Hepatic stellate cell (primary cell): Measurements from ENCODE around the gene ELMO1.

Source experiments
- DNase-seq: peaks from one replicate; pipeline ENCODE4 v3.0.0; 2011; ENCODE audit warnings: low spot score

The ELMO1 gene

DNA sequence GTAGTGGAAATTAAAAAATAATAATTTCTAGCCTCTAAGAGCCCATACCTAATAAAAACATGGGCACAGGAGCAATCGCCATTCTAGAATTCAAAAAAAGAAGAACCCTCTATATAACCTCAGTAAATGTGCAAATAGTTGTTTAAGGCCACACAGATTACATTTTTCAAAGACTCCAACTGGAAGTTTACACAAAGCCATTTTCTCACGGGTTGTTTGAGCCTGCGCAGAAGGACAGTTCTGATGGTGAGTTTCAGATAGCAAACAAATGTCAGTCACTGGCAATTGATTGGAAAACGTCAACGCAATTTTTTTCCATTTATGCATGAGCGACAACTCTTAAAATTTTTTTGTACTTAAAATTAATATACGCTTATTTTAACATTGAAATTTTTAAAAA lies 23.0 kb upstream of the ELMO1 start:
- DNase-seq: no peak

DNA sequence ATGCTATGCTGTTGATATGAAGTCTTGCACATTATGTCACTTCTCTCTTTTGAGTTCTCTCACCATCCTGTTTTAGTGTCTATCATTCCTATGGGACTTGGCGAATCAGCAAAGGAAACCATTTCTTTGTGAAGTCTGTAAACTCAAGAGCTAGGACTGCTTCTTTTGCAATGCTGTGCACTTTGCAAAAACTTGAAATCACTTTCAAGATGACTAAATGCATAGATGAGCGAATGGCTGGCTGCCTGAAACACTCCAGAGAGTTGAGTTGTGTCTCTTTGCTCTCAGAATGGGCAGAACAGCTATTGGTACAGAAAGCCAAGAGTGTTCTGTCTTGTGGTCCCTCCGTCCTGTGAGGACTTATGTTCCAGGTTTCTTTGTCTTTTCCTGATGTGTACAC lies 18.3 kb upstream of the ELMO1 start:
- DNase-seq: no peak

DNA sequence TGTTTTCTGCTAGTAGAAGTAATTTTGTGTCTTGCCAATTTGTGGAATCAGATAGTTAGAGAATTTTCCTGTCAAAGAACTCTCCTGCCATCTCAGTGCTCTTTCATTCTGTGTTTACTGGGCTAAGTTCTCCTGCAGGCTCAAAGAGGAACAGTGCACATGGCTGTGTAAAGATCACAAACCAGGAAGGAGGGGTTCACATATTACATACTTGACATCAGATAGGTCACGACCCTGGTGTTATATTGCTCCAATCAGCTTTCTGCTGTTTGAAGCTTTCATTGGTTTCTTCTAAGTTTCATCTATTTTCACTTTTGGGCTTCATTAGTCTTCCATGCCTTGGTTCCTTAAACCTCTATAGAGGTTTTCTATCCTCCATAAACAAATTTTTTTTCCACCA lies 13.5 kb upstream of the ELMO1 start:
- no peak for DNase-seq

DNA sequence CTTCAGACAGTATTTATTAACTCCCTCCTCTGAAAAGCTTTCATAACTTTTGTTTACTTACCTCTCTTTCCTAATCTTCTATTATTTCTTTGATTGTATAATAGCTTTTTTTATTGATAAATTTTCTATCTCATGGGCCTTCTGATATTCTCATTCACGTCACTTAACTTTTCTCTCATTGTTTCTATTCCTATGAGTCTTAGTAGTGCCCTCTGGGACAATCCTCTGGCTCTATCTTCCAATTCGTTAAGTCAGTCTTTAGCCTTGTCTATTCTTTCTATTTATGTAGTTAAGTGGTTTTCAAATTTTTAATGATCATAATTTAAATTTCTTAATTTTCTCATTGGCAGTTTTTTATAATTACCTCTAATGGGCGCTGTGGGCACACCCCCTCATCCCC lies 6.4 kb upstream of the ELMO1 start:
- DNase-seq: no peak

DNA sequence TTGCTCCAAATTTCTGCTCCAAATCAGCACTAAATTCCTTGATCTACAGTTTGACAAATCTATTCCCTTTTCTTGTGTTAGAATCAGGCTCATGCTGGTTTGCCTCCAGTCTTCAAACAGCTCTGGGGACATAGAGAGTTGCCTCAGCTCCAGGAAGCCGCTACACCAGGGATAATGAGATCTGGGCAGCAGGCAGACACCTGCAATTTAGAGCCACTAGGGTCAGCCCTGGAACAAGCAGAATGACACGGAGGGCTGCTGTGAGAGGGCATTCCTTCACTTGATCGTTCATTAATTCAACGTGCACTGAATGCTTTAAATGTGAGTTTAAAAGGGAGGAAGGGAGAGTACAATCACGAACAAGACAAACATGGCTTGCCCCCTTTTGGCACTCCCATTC lies 3.7 kb upstream of the ELMO1 start:
- DNase-seq: no peak

DNA sequence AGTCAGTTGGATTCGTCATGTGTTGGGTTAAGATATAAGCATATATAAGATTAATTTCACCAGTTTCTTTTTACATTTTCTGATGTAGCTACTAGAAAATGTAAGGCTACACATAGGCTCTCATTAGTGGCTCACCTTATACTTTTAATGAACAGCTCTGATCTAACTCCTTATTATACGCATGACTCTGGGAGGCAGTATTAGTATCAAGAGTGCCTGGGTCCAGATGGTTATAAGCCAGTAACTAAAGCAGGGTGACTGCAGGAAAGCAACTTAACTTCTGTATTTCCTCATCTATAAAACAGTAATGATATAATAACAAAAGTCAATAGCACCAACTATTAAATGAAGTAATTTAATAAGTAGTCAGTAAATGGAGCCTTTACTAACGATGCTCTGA lies 1.4 kb upstream of the ELMO1 start:
- DNase-seq: no peak

DNA sequence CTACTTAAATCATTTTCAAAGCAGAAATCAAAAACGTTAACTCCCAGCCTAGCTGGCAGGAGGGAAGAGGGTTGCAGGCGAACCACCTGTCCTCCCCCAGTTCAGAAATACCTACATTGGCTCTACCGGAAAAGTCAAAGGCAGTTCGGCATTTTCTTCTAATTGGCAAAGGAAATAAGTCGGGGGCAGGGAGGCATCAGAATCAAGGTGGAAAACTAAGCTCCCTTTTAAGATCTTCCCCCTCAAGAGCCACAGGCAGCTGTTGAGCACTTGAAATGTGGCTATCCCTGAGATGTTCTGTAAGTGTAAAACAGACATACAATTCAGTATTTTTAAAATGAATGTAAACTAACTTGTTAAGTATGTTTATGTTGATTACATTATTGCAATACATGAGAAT lies 957 bp upstream of the ELMO1 start:
- no peak for DNase-seq

DNA sequence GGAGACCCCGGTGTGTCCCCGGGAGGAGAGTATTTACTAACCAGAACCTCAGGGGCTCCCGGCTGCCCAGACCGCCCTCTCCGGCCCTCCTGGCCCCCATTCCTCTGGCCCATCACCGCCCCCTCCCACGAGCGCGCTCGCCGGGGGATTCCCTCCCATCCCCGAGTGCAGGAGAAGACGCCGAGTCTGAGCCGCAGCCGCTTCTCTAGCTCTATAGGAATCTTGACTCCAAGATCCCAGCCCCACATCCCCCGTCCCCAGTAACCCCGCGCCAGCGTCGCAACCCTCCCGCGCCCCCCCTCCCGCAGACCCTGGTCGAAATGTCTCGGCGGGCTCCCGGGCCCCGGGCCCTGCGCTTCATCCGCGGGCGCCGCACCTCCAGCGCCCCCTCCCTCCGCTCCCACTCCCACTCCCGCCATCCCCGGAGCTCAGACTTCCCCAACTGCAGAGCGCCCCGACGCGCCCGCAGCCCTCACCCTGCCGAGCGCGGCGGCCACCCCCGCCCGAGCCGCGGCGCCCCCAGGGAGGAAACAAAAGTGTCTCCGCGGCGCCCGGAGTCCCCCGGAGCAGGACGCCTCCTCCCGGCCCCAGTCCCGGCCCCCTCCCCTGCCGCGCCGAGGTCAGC lies 541 bp downstream of the ELMO1 start:
- peak; percentile 6 for DNase-seq

DNA sequence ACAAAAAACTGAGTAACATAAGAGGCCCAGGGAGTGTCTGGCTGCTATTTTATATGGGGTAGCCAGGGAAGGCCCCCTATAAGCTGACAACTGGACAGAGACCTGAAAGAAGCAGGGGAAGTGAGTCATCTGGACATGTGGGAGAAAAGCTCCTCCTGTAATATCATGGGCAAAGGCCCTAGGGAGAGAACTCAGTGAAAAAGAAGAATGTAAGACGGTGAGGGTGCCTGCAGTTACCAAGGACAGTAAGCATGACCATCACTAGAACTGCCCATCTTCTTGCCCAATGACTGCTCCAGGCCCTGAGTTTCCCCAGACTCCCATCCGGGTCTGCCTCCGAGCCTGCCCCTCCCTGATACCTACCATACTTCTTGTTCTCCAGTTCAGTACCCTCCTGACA lies 2.3 kb downstream of the ELMO1 start:
- no peak for DNase-seq

DNA sequence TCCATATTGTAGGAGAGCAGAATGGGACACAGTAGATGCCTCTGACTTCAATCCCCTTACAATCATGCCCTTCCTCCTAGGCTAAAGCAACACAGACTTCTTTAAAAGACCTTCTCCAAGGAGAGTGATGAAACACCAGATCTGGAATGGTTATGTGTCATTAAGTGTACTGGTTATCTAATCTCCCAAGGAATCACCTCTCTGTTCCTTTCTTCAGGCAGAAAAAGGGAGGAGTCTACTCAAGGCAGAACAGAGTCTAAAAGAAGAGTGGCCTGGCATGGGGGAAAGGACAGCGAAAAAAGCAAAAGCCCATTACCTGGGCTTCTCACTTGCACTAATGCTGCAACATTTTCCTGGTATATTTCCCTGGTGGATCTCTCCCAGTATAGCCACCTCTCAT lies 2.9 kb downstream of the ELMO1 start:
- no peak for DNase-seq

DNA sequence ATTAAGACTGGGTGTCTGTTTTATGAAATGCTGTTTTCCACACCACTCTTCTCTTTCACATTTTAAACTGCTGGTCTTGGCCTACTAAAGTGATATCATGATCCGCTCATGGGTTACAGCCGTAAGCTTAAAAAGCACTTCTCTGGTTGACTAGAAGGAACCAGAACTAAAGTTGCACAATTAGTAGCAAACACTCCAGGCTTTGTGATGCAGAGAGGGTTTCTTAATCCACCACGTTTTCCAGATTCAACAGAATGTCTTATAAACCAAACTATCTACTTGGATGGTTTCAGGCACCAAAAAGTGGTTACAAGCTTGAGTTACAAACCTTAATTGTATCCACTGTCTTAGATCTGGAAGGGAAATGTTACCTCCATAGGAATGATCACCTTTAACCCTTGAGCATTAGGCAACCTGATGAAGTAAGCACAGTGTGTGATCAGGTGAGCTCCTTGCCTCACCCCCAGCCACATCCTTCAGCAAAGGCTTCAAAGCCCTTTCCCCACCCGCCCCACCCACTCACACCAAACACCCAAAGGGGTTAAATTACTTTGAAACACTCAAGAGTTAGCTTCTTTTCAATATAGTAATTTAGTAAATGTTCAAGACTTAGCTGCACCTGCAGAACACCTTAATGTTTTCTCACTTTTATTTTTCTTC lies 3.5 kb downstream of the ELMO1 start:
- no peak for DNase-seq

DNA sequence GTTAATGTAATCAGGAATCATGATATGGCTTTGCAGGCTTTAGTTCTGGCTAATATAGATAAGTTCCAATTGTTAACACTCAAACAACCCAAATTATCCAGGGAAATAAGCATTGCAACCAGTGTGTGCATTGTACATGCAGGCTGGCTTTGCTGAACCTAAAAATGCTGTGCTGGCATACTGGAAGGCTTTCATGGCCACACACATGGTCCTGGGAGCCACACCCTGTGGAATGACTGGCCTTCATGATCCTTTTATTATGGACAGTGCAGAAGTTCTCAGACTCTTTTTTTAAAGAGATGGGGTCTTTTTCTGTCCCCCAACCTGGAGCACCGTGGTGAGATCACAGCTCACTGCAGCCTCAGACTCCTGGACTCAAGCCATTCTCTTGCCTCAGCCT lies 5.0 kb downstream of the ELMO1 start:
- DNase-seq: no peak

DNA sequence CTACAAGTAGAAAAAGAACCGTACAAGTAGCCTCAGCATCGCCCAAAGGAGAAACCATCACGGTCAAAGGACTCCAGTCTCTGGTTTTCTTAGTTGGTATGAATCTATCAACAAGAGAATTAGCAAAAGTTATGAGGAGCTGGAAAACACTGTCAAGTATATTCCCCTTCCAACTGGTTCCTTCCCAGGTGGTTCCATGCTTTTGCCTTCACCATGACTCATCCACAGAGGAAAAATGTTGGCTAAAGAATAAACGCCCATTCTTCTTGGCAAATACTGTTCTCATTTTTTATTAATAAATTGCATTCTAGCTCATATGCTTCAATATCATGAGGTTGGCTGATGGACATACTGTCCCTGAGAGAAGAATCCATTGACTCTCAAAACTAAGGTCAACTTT lies 6.4 kb downstream of the ELMO1 start:
- DNase-seq: no peak

DNA sequence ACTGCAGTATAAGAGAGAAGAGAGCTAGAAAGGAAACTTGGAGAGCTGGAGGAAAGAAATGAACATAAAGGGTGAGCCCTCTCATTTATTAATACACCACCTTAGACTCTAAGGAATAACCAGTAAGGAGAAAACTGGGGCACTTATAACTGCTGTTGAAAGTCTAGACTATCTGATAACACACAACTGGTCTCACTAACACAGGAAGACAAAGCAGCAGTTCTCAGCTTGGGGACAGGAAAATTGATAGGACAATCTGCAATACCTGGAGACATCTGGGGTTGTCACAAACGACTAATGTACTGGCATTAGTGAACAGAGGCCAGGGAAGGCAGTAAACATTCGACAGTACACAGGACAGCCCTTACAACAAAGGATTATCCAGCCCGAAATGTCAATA lies 6.8 kb downstream of the ELMO1 start:
- DNase-seq: no peak

DNA sequence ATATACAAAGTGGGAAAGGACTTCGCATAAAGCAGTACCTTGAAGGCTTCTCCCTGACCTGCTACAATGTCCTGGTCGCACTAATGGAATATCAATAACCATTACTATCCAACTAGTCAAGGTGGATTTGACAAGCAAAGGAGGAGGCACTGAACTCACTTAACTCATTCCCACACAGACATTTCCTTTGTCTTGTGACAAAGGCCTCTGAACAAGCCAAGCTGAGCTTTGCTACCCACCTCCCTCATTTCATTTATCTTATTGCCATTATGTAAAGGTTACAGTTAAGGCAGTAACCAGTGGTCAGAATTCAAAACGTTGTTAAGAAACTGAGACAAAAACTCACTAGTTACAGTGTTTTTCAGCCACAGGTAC lies 7.3 kb downstream of the ELMO1 start:
- DNase-seq: no peak

DNA sequence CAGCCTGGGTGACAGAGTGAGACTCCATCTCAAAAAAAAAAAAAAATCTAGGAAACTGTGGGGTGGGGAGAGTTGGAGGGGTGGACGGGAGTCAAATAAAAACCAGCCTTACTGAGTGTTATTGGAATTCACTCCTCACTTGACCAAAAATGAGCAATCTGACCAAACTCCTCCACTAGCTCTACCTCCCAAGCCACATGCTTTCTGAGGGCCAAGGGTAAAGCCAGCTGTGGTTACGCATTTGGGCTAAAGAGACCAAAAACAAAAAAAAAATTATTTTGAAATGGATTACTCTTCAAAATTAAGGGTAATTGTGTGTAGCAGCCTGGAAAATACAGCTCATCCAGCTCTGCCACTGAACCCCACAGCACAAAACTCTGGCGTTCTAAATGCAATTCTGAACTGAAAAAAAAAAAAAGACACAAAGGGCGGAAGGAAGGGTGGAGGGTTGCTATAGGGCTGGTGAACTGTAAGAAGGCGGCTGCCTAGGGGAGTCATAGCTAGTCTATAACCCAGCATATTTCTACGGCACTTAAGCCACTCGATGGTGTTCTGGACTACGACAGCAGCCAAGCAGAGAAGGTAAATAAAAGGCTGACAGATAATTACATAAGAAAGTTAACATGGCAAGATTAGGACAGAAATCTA lies 7.8 kb downstream of the ELMO1 start:
- no peak for DNase-seq

DNA sequence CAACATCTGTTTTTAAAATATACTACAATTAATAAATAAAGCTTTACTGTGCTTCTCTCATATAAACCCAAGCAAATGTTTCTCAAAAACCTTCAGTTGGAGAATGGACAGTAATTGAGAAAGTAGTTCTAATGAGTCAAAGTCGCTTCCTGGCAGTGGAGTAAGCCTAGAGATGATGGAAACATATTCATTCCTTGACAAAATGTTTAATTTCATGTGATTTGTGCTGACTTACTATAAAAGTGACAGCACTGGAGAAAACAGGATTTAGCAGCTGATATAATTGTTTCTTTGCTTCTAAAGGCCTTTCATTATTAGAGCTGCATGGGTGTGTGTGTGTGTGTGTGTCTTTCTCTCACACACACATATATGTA lies 9.0 kb downstream of the ELMO1 start:
- no peak for DNase-seq

DNA sequence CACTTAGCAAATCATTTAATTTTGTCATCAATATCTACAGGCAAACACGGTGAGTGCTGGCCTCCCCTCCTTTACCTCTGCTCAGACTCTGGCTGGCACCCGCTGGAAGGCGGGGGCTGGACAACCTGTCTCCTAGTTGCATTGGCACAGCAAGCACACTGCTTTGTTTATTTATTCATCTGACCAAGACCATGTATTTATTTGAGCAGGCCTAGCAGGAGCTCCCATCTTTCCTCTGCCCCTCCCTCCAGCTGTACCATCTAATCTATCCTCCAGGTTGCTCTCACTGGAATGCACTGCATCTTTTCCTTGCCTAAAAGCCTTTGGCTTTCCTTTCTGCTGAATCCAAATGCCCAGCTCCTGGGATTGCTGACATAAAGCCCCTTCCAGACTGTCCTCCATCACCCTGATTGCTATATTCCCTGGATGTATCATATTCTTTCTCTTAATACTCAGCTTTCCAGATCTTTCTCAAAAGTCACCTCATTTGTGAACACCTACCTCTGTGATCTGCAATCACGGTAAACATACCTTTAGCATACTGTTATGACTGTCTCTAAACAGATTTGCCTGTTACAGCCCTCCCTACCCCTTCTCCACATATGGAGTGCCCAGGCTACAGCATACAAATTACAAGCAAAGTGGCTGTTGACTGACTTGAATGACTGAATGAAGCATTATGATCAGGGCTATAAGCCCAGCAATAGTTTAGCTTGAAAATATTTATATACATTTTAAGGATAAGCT lies 9.6 kb downstream of the ELMO1 start:
- no peak for DNase-seq

DNA sequence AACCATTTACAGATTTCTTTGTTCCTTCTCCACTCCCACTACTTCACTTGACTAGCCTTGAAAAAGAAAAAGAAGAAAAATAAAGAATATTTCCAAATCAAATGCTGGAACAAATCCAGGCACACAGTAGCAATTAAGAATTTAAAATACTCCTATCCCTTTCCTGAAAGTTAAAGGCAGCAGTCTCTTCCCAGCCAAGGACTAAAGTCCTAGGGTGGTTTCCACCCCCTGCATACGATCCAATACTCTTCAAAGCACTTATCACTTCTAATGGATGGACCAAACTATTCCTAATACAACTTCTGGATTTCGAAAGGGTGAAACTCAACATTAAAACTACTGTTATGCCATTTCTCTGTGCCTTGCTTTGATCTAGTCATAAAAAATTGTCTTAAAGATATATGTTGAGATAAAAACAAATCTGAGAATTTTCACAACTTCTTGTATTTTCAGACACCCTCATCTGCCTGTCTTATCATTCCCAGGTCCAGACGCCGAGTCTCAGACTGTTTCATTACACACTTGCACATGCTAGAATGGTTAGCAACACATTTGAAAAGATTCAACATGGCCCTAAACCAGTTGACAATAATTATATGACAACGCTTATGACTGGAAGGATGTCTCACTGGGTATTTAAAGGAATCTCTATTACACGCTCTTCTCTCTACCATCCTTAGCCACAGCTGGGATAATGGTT lies 13.4 kb downstream of the ELMO1 start:
- no peak for DNase-seq

DNA sequence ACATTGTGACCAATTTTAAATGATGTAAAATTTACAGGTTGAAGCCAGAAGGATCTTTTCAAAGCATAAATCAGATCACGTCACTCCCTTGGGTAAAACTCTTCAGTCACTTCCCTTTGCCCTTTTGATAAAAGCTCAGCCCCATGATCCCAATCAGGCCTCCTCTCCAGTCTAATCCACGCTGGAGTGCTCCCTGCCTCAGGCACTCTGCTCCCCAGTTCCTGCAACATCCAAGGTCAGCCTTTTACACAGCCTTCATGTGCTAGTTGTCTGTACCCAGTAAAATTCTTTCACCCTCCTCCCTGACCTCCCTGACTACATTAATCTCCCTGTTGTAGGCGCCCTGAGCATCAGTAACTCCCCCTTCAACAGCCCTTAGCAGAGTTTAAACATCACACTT lies 14.1 kb downstream of the ELMO1 start:
- DNase-seq: no peak

DNA sequence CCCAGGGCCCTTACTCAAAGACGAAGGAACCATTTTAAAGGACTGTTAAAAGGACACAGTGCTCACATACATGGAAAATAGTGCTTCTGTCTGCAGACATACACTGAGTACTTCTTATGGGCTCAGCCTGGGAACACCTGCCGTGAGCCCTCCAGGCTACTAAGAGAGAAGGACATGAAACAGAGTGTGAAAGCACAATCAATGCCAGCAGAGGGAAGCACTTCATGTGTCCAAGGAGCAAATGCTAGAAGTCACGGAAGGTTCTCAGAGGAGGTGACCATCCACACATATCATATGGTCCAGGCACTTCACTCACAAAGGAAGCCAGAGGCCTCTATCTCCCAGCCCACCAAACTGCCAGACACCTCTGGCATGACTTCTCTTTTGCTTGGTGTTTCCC lies 15.5 kb downstream of the ELMO1 start:
- DNase-seq: no peak

DNA sequence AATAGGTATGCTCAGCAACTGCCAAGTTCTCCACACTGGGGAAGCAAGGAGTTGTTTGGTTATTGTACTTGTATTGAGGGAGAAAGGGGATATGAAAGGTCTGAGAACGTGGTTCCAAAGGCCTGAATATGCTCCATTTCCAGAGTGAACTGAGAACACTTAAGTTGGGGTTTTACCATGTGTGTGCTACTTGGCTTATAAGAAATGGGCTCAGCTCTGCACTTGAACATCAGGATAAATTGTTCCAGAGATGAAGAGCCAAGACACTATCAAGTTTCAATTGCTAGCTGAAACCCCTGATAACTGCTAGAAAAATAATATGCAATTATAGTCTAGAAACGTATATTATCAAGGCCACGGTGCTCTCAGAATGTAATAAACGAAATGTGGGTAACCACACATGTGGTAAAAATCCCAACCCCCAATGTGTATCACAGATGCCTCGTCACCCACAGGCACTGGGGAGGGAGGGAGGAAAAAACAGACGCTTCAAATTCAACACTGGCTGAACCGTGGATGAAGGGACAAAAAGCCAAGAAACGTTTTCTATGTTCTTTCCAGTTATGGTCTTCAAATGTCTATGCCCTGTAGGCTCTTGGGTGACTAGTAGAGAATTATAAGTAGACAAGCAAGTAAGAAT lies 16.3 kb downstream of the ELMO1 start:
- no peak for DNase-seq
